GM12878 (cell line): ENCODE data around the gene SLC9A3. TPM values are rescaled to one million over a fixed set of nuclear protein-coding genes. Genes with fewer than 3 reads are reported as not detected.

Source experiments
- ATAC-seq: fragments of 200-7000 bp; cut with Tn5 transposase; 3 replicates; pipeline ENCODE4 v1.9.1; 2020; ENCODE audit warnings: mild to moderate bottlenecking, moderate library complexity
- BruUV-seq: library from RNA; stranded (reverse); fragments of 400-500 nt; replicated peaks from 2 replicates; lab custom pipeline; 2021; lab: Mats Ljungman, UMichigan
- CTCF ChIA-PET: fragments of 300-600 bp; sonication (Branson Sonifier 250); formaldehyde crosslinking; extraction: SDS; loops from one replicate; lab custom pipeline; 2021; ENCODE audit warnings: inconsistent platforms; lab: Yijun Ruan, JAX
- POLR2A ChIA-PET: fragments of 350-600 bp; formaldehyde crosslinking; extraction: SDS; loops from one replicate; lab custom pipeline; 2021; ENCODE audit warnings: inconsistent platforms; lab: Charles Lee
- RAD21 ChIA-PET: fragments of 300-600 bp; sonication (Branson Sonifier 250); formaldehyde crosslinking; loops from one replicate; lab custom pipeline; 2023; ENCODE audit warnings: antibody characterized with exemption; ENCODE audit not compliant: unreplicated experiment; lab: Charles Lee
- SMC1A ChIA-PET: fragments of 300-600 bp; sonication (Branson Sonifier 250); formaldehyde crosslinking; loops from one replicate; lab custom pipeline; 2023; ENCODE audit not compliant: unreplicated experiment, uncharacterized antibody; lab: Charles Lee
- DNase-seq: peaks from one replicate; pipeline ENCODE4 v3.0.0-alpha.2; 2011; ENCODE audit warnings: low read depth, low spot score
- FAIRE-seq: peaks from 3 replicates; lab custom pipeline; 2011; peaks lifted over from hg19 to GRCh38; lab: Jason Lieb, UNC
- H2AFZ ChIP-seq: 2 replicates; pipeline ENCODE4 v1.6.0; 2011; ENCODE audit warnings: low read depth, low read length, control low read depth; ENCODE audit not compliant: control insufficient read depth
- H3K27ac ChIP-seq: 2 replicates; pipeline ENCODE4 v1.5.1; 2011; ENCODE audit warnings: control low read depth; ENCODE audit not compliant: control insufficient read depth, insufficient read depth
- H3K27me3 ChIP-seq, 2 experiments: replicated peaks in 1 of 2; 2 replicates each; pipeline versions ENCODE4 v1.6.0 to v1.6.1; 2011; ENCODE audit warnings: low read length in 1 of 2; ENCODE audit not compliant: control insufficient read depth in 2 of 2, insufficient read depth in 2 of 2
- H3K36me3 ChIP-seq, 2 experiments: 2 replicates each; pipeline ENCODE4 v1.5.1; 2011; ENCODE audit warnings: low read length in 1 of 2; ENCODE audit not compliant: control insufficient read depth in 2 of 2, insufficient read depth in 2 of 2
- H3K4me1 ChIP-seq: 2 replicates; pipeline ENCODE4 v1.6.1; 2011; ENCODE audit warnings: mild to moderate bottlenecking, low read length, moderate library complexity, mixed read lengths; ENCODE audit not compliant: control insufficient read depth, insufficient read depth
- H3K4me2 ChIP-seq: 2 replicates; pipeline ENCODE4 v1.6.0; 2011; ENCODE audit warnings: control low read depth; ENCODE audit not compliant: control insufficient read depth, insufficient read depth
- H3K4me3 ChIP-seq: fragments of 200-600 bp; sonication (generic); 2 replicates; pipeline ENCODE4 v1.5.1; 2016
- H3K79me2 ChIP-seq: 2 replicates; pipeline ENCODE4 v1.6.0; 2011; ENCODE audit warnings: low read length; ENCODE audit not compliant: control insufficient read depth, insufficient read depth
- H3K9ac ChIP-seq: 2 replicates; pipeline ENCODE4 v1.8.0; 2011; ENCODE audit warnings: low read length, control low read depth, mixed read lengths; ENCODE audit not compliant: control insufficient read depth, insufficient read depth
- H3K9me3 ChIP-seq: replicated peaks from 3 replicates; pipeline ENCODE4 v1.5.1; 2011; ENCODE audit warnings: mild to moderate bottlenecking, low read length; ENCODE audit not compliant: control insufficient read depth, insufficient read depth
- H4K20me1 ChIP-seq: 2 replicates; pipeline ENCODE4 v1.6.0; 2011; ENCODE audit not compliant: control insufficient read depth, insufficient read depth
- BCL11A ChIP-seq: IDR thresholded peaks from 2 replicates; pipeline ENCODE4 v1.6.1; 2011; ENCODE audit warnings: low read depth, low read length
- BRCA1 ChIP-seq: IDR thresholded peaks from 2 replicates; pipeline ENCODE4 v1.6.1; 2011; ENCODE audit warnings: low read depth, low read length, improper control_type of control experiment
- CHD4 ChIP-seq: fragments of 200-600 bp; sonication (generic); IDR thresholded peaks from 2 replicates; pipeline ENCODE4 v1.6.1; 2016; ENCODE audit warnings: mild to moderate bottlenecking
- EZH2 ChIP-seq: IDR thresholded peaks from 2 replicates; pipeline ENCODE4 v1.6.1; 2012; ENCODE audit warnings: low read depth, mild to moderate bottlenecking, control low read depth, inconsistent platforms, low read length, borderline replicate concordance; ENCODE audit not compliant: control insufficient read depth
- IKZF1 ChIP-seq: fragments of 450-650 bp; conservative IDR thresholded peaks from 2 replicates; pipeline ENCODE4 v1.6.1; 2017; ENCODE audit warnings: antibody characterized with exemption, mild to moderate bottlenecking
- POLR2AphosphoS5 ChIP-seq: IDR thresholded peaks from 2 replicates; pipeline ENCODE4 v1.6.1; 2011; ENCODE audit warnings: mild to moderate bottlenecking, low read length, inconsistent platforms
- RBBP5 ChIP-seq: fragments of 200-600 bp; sonication (generic); conservative IDR thresholded peaks from 2 replicates; pipeline ENCODE4 v1.6.1; 2016
- RUNX3 ChIP-seq: IDR thresholded peaks from 2 replicates; pipeline ENCODE4 v1.6.1; 2012; ENCODE audit warnings: low read length, inconsistent platforms
- TCF7 ChIP-seq: IDR thresholded peaks from 2 replicates; pipeline ENCODE4 v1.6.1; 2014; ENCODE audit warnings: antibody characterized with exemption, borderline replicate concordance
- ZBED1 ChIP-seq: IDR thresholded peaks from 2 replicates; pipeline ENCODE4 v1.6.1; 2016; ENCODE audit warnings: borderline replicate concordance
- ZNF217 ChIP-seq: fragments of 450-650 bp; IDR thresholded peaks from 2 replicates; pipeline ENCODE4 v1.6.1; 2017; ENCODE audit warnings: antibody characterized with exemption, mild to moderate bottlenecking
- ZNF622 ChIP-seq: fragments of 450-650 bp; IDR thresholded peaks from 2 replicates; pipeline ENCODE4 v1.6.1; 2017; ENCODE audit warnings: mild to moderate bottlenecking, inconsistent platforms
- WGBS: methylation state at CpG from one replicate; pipeline ENCODE4 v1.1.6; 2016; ENCODE audit warnings: low lambda C conversion rate; ENCODE audit not compliant: insufficient replicate concordance, insufficient coverage; ENCODE audit errors: missing lambda C conversion rate; 5-methylcytosine and 5-hydroxymethylcytosine counted together
- in situ Hi-C: fragments of 300-500 bp; cut with MboI; formaldehyde crosslinking; loops from 9 replicates; pipeline ENCODE4 v1.14.3; 2018; ENCODE audit warnings: mixed read lengths
- intact Hi-C: fragments of 100-400 bp; cut with micrococcal nuclease; formaldehyde crosslinking; loops from one replicate; pipeline ENCODE4 v1.14.2; 2022; ENCODE audit not compliant: unreplicated experiment
- polyA plus RNA-seq, 11 experiments: library from polyadenylated mRNA; depleted of rRNA in 4 of 11; unstranded in 6 of 11; stranded (reverse) in 5 of 11; fragments of >200 nt; fragmentation: Nextera tagmentation in 4 of 11; fragmentation: Illumina TruSeq in 1 of 11; extraction: Ambion mirVana in 4 of 11; extraction: Trizol in 1 of 11; gene quantifications; 1 replicate in 1 of 11; 2 replicates in 10 of 11; pipeline versions ENCODE4 v1.2.1 to v1.2.3, GENCODE V29; 2011 to 2016; ENCODE audit warnings: inconsistent platforms in 2 of 11, missing spikeins in 2 of 11, low read depth in 1 of 11
- total RNA-seq, 4 experiments: library from RNA; depleted of rRNA in 3 of 4; stranded (reverse); fragments of >200 nt in 3 of 4; fragmentation: Illumina TruSeq in 1 of 4; extraction: Trizol in 1 of 4; gene quantifications; 2 replicates each; pipeline versions ENCODE4 v1.2.1 to v1.2.3, GENCODE V29; 2013 to 2021
- TF ChIP-seq, protein P1 (sequence below): fragments of 450-650 bp; IDR thresholded peaks from 2 replicates; pipeline ENCODE4 v1.6.1; 2017; ENCODE audit warnings: antibody characterized with exemption, mild to moderate bottlenecking, moderate library complexity
- TF ChIP-seq, protein P2 (sequence below): fragments of 450-650 bp; IDR thresholded peaks from 2 replicates; pipeline ENCODE4 v1.6.1; 2018; ENCODE audit warnings: mild to moderate bottlenecking, low read depth, moderate library complexity; ENCODE audit not compliant: partially characterized antibody
- TF ChIP-seq, protein P3 (sequence below), 3 experiments: IDR thresholded peaks in 2 of 3; conservative IDR thresholded peaks in 1 of 3; 2 replicates each; pipeline ENCODE4 v1.5.1; 2011; ENCODE audit warnings: low read depth in 3 of 3, low read length in 3 of 3, mild to moderate bottlenecking in 3 of 3, control low read depth in 2 of 3, moderate library complexity in 2 of 3, inconsistent platforms in 1 of 3, mixed read lengths in 1 of 3; ENCODE audit not compliant: control insufficient read depth in 2 of 3, insufficient read depth in 1 of 3; ENCODE audit errors: extremely low read depth in 1 of 3

Gene SLC9A3
- total and polyA plus RNA-seq, 10 of the 15 experiments (the other 5 are each of a cell fraction or from before 2014, with no cell fraction given): 0.04 to 5.2 (median 2.3) TPM; not detected in 1

DNA sequence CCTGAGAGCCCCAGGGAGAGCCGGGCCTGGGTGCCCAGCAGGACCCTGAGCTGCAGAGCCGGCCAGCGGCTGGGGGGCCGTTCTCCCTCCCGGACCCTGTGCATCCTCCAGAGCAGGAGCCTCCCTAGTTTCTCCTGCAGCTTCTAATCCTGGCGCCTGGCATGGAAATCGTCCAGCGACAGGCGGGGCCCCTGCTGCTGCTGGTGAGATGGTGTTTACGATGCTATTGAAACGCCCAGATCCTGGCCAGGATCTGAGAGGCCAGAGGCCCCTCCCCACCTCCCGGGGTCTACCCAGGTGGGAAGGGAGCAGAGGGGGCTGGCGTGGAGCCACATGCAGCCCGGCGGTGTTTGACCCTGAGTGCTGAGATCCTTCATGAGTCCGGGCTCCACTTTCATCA, 49.7 kb upstream of the SLC9A3 start (continued):
- TF ChIP-seq RUNX3 (no peak), TCF7 (no peak), ZBED1 (no peak), ZNF217 (no peak)
- TF ChIP-seq, protein P1, sequence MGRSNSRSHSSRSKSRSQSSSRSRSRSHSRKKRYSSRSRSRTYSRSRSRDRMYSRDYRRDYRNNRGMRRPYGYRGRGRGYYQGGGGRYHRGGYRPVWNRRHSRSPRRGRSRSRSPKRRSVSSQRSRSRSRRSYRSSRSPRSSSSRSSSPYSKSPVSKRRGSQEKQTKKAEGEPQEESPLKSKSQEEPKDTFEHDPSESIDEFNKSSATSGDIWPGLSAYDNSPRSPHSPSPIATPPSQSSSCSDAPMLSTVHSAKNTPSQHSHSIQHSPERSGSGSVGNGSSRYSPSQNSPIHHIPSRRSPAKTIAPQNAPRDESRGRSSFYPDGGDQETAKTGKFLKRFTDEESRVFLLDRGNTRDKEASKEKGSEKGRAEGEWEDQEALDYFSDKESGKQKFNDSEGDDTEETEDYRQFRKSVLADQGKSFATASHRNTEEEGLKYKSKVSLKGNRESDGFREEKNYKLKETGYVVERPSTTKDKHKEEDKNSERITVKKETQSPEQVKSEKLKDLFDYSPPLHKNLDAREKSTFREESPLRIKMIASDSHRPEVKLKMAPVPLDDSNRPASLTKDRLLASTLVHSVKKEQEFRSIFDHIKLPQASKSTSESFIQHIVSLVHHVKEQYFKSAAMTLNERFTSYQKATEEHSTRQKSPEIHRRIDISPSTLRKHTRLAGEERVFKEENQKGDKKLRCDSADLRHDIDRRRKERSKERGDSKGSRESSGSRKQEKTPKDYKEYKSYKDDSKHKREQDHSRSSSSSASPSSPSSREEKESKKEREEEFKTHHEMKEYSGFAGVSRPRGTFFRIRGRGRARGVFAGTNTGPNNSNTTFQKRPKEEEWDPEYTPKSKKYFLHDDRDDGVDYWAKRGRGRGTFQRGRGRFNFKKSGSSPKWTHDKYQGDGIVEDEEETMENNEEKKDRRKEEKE: no peak
- TF ChIP-seq, protein P2, sequence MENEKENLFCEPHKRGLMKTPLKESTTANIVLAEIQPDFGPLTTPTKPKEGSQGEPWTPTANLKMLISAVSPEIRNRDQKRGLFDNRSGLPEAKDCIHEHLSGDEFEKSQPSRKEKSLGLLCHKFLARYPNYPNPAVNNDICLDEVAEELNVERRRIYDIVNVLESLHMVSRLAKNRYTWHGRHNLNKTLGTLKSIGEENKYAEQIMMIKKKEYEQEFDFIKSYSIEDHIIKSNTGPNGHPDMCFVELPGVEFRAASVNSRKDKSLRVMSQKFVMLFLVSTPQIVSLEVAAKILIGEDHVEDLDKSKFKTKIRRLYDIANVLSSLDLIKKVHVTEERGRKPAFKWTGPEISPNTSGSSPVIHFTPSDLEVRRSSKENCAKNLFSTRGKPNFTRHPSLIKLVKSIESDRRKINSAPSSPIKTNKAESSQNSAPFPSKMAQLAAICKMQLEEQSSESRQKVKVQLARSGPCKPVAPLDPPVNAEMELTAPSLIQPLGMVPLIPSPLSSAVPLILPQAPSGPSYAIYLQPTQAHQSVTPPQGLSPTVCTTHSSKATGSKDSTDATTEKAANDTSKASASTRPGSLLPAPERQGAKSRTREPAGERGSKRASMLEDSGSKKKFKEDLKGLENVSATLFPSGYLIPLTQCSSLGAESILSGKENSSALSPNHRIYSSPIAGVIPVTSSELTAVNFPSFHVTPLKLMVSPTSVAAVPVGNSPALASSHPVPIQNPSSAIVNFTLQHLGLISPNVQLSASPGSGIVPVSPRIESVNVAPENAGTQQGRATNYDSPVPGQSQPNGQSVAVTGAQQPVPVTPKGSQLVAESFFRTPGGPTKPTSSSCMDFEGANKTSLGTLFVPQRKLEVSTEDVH: no peak

DNA sequence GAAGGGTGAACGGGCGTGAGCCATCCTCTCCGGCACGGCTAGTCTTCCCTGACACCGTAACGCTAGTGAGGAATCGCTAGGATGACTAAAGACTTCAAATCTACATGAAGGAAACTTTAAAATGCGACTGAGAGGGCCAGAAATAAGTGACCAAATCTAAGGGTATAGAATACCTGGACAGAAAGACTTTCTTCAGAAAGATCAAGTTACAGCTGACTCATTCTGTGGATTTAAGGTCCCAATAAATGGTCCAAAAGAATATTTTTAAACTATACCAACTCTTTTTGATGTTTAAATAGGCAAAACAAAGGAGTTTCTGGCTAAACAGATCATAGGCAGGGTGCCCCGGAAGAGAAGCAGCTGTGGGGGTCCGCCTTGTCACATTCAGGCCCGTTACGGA, 49.0 kb upstream of the SLC9A3 start:
- no peaks in the 10 kb centered on the region; the same call in 1 of the 3 replicates for H3K9me3 ChIP-seq
- RAD21 ChIA-PET: interaction anchor here (0.6 kb wide), 1 partner anchor 456 kb away, joined by 5 read pairs; no protein-coding TSS in a partner anchor
- H3K4me3 ChIP-seq: no peak overlapping the region
- ATAC-seq (no peak), FAIRE-seq (no peak), DNase-seq (no peak)
- no TSS peak for BruUV-seq
- WGBS: 52% methylated on average over 12 of the region's 12 CpGs
- H3K79me2 ChIP-seq: no peaks in the 10 kb centered on the region
- no peak overlapping the region for H3K4me2 ChIP-seq
- POLR2A ChIA-PET: no interaction called here
- no peak overlapping the region for H3K9ac ChIP-seq
- H2AFZ ChIP-seq: no peak overlapping the region
- in situ Hi-C loops: no loop called here
- H3K4me1 ChIP-seq: no peaks in the 10 kb centered on the region
- no peaks in the 10 kb centered on the region; a peak in 1 of 4 replicates for H3K27me3 ChIP-seq
- intact Hi-C loops: no loop called here
- CTCF ChIA-PET: no interaction called here
- no peak overlapping the region for H3K27ac ChIP-seq
- no peaks in the 10 kb centered on the region for H4K20me1 ChIP-seq
- H3K36me3 ChIP-seq: no peaks in the 10 kb centered on the region
- SMC1A ChIA-PET: no interaction called here
- TF ChIP-seq RBBP5 (no peak), EZH2 (no peak), POLR2AphosphoS5 (no peak), CHD4 (no peak), IKZF1 (no peak), BRCA1 (no peak), BCL11A (no peak), ZNF622 (no peak)
- TF ChIP-seq, protein P3, sequence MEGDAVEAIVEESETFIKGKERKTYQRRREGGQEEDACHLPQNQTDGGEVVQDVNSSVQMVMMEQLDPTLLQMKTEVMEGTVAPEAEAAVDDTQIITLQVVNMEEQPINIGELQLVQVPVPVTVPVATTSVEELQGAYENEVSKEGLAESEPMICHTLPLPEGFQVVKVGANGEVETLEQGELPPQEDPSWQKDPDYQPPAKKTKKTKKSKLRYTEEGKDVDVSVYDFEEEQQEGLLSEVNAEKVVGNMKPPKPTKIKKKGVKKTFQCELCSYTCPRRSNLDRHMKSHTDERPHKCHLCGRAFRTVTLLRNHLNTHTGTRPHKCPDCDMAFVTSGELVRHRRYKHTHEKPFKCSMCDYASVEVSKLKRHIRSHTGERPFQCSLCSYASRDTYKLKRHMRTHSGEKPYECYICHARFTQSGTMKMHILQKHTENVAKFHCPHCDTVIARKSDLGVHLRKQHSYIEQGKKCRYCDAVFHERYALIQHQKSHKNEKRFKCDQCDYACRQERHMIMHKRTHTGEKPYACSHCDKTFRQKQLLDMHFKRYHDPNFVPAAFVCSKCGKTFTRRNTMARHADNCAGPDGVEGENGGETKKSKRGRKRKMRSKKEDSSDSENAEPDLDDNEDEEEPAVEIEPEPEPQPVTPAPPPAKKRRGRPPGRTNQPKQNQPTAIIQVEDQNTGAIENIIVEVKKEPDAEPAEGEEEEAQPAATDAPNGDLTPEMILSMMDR (IDR thresholded peaks at IDR 0.05 in 2 of 3, conservative IDR thresholded peaks at IDR 0.05 in 1 of 3; ENCODE audit: control insufficient read depth in 2 of 3, extremely low read depth in 1 of 3, insufficient read depth in 1 of 3, low read depth in 3 of 3, low read length in 3 of 3): no peak
